Daoy (cell line): ENCODE results near the gene SLC23A3. TPM values are rescaled to one million over a fixed set of nuclear protein-coding genes. Genes with fewer than 3 reads are reported as not detected.

Source experiments
- total RNA-seq: library from RNA; depleted of rRNA; stranded (reverse); fragments of >200 nt; shearing (Covaris generic); gene quantifications from 2 replicates; pipeline ENCODE4 v1.2.3, GENCODE V29; 2014; rRNA removed

The SLC23A3 gene
- total RNA-seq, 1 experiment from 2014 or later: 0.63 TPM

Other genes starting within 250 kb of the SLC23A3 start
- 0.06 TPM in 1 of 2 replicates, not detected in the other for gene CDK5R2, start 210.4 kb downstream of the SLC23A3 start, total RNA-seq
- gene FEV, start 184.8 kb downstream of the SLC23A3 start, total RNA-seq: 0.34 TPM in 1 of 2 replicates, not detected in the other
- 2.2 and 4.3 TPM in 2 replicates for gene CRYBA2, start 176.6 kb downstream of the SLC23A3 start, total RNA-seq
- gene CFAP65, start 128.5 kb downstream of the SLC23A3 start, total RNA-seq: 0.11 TPM in 1 of 2 replicates, not detected in the other
- gene IHH, start 109.1 kb downstream of the SLC23A3 start, total RNA-seq: not detected in 2 replicates
- gene NHEJ1, start 9.2 kb downstream of the SLC23A3 start, total RNA-seq: 13.6 and 22.0 TPM in 2 replicates
- 36.2 and 41.3 TPM in 2 replicates for gene CNPPD1, start 6.9 kb upstream of the SLC23A3 start, total RNA-seq
- 33.3 and 48.8 TPM in 2 replicates for gene RETREG2, start 8.2 kb upstream of the SLC23A3 start, total RNA-seq
- gene ZFAND2B, start 36.8 kb upstream of the SLC23A3 start, total RNA-seq: 31.2 and 32.3 TPM in 2 replicates
- 9.0 and 10.5 TPM in 2 replicates for gene ABCB6, start 48.9 kb upstream of the SLC23A3 start, total RNA-seq
- 27.1 and 56.9 TPM in 2 replicates for gene ATG9A, start 59.6 kb upstream of the SLC23A3 start, total RNA-seq
- gene ANKZF1, start 59.8 kb upstream of the SLC23A3 start, total RNA-seq: 25.2 and 25.8 TPM in 2 replicates
- 2.7 and 3.2 TPM in 2 replicates for gene GLB1L, start 75.4 kb upstream of the SLC23A3 start, total RNA-seq
- 5.4 and 8.9 TPM in 2 replicates for gene STK16, start 75.5 kb upstream of the SLC23A3 start, total RNA-seq
- not detected in 2 replicates for gene TUBA4B, start 83.2 kb upstream of the SLC23A3 start, total RNA-seq
- gene TUBA4A, start 83.9 kb upstream of the SLC23A3 start, total RNA-seq: 65.0 and 79.9 TPM in 2 replicates
- 19.9 and 20.2 TPM in 2 replicates for gene DNAJB2, start 109.3 kb upstream of the SLC23A3 start, total RNA-seq
- 0.21 and 1.3 TPM in 2 replicates for gene PTPRN, start 139.4 kb upstream of the SLC23A3 start, total RNA-seq
- gene RESP18, start 162.7 kb upstream of the SLC23A3 start, total RNA-seq: not detected in 2 replicates
- 72.1 and 94.6 TPM in 2 replicates for gene DNPEP, start 217.9 kb upstream of the SLC23A3 start, total RNA-seq
- 0.17 and 0.77 TPM in 2 replicates for gene DES, start 248.3 kb upstream of the SLC23A3 start, total RNA-seq